DMS153 treated with DMSO at 0.1 percent for 48 hours (cell line): ENCODE data around the gene GARNL3.

Source experiments
- DNase-seq: peaks from one replicate; lab custom pipeline; 2025; ENCODE audit not compliant: unreplicated experiment; lab: John Stamatoyannopoulos, UW

Gene GARNL3

DNA sequence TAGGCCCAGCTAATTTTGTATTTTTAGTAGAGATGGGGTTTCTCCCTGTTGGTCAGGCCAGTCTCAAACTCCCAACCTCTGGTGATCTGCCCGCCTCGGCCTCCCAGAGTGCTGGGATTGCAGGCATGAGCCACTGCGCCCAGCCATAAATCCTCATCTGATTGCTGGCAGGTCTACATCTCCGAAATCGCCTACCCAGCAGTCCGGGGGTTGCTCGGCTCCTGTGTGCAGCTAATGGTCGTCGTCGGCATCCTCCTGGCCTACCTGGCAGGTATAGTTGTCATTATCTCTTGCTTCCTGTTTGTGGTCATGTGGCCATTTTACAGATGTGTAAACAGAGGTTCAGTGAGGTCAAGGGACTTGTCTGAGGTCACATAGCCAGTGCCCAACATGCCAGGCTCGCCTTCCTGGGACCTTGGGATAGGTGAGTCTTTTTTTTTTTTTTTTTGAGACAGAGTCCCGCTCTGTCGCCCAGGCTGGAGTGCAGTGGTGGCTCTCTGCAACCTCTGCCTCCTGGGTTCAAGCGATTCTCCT, 135.2 kb downstream of the GARNL3 start:
- DNase-seq = no peak

DNA sequence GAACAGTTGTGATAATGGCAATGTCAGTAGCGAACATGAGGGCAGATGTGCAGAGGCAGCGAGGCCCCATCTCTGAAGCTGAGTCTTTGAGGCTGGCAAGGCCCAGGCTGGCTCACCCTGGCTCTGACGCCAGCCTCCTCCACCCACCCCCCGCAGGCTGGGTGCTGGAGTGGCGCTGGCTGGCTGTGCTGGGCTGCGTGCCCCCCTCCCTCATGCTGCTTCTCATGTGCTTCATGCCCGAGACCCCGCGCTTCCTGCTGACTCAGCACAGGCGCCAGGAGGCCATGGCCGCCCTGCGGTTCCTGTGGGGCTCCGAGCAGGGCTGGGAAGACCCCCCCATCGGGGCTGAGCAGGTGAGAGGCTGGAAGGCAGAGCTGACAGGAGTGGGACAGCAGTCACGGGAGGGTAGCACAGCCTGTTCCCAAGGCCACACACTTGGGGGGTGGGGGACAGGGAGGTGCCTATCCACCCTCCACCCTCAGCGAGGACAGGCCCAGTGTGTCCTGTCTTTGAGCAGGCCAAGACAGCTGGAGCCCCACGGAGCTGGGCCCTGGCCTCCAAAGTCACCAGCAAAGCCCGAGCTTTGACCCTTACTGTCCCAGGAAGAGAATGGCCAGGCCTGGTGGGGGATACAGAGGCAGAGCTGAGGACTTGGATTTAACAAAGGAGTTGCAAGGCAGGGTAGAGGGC, 138.0 kb downstream of the GARNL3 start:
- DNase-seq = no peak

DNA sequence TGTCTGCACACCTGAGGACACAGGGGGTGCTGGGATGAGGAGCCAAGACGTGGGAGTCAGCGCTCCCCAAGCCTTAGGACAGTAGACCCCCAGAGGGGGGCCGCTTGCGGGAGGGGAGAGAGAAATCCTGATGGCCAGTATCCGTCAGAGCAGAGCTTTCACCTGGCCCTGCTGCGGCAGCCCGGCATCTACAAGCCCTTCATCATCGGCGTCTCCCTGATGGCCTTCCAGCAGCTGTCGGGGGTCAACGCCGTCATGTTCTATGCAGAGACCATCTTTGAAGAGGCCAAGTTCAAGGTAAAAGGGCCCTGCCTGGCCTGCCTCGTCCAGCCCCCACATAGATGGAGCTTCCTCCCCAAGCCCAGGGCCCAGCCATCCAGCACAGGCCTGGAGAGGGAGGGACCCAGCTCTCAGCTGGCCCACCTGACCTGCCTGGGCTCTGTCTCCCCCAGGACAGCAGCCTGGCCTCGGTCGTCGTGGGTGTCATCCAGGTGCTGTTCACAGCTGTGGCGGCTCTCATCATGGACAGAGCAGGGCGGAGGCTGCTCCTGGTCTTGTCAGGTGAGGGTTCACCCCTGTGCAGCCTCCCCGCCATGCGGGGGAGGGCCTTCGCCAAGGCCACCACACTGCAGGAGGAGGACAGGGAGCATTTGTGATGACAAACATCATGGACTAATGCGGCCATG, 139.1 kb downstream of the GARNL3 start:
- DNase-seq = no peak

DNA sequence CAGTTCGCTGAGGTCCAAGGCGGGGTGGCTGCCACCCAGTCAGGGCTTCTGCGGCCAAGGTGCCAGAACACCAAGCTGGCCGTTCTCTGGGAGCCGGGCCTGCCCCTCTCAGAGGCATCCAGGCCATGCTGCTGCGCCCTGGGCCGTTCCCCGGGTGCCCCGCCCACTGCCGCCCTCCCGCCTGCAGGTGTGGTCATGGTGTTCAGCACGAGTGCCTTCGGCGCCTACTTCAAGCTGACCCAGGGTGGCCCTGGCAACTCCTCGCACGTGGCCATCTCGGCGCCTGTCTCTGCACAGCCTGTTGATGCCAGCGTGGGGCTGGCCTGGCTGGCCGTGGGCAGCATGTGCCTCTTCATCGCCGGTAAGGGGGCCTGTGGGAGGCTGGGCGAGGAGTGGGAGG, 140.1 kb downstream of the GARNL3 start:
- no peak for DNase-seq

DNA sequence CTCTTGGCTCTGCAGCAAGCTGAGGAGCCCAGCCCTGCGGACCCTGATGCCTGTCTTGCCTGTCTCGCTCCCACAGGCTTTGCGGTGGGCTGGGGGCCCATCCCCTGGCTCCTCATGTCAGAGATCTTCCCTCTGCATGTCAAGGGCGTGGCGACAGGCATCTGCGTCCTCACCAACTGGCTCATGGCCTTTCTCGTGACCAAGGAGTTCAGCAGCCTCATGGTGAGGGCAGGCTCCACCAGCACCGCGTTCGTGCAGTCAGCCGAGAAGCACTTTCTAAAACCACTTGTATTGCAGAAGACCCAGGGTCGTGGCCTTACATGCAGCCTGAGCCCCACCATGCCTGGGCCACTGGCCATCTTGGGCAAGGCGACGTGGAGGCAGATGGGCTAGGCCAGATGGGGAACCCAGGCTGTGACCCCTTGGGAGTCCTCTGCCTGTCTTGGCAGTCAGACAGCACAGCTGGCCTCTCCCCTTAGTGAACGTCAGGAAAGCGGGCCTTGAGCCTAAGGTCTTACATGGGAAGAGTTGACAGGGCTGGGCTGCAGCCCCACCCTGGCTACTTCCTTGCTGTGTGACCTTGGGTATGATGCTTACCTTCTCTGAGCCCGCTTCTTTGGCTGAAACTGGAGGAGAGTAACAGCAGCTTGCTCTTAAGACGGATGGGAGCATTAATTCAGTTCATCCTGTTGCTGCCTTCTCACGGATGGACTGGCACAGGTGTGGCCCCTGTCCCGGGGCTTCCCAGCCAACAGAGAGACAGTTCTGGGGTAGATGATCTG, 141.0 kb downstream of the GARNL3 start:
- DNase-seq = no peak

DNA sequence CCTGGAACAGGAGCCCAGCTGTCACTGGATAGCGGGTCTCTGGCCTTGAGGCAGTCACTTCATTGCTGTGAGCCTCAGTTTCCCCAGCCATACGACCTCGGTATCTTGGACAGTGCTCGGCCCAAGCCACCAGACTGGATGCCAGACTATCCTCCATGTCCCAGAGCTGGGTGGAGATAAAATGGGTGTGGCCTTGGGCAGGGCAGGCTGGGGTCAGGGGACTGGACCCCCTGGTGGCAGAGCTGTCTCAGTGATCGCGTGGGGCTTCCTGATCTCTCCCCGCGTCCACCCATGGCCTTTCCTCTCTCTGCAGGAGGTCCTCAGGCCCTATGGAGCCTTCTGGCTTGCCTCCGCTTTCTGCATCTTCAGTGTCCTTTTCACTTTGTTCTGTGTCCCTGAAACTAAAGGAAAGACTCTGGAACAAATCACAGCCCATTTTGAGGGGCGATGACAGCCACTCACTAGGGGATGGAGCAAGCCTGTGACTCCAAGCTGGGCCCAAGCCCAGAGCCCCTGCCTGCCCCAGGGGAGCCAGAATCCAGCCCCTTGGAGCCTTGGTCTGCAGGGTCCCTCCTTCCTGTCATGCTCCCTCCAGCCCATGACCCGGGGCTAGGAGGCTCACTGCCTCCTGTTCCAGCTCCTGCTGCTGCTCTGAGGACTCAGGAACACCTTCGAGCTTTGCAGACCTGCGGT, 142.4 kb downstream of the GARNL3 start:
- no peak for DNase-seq

DNA sequence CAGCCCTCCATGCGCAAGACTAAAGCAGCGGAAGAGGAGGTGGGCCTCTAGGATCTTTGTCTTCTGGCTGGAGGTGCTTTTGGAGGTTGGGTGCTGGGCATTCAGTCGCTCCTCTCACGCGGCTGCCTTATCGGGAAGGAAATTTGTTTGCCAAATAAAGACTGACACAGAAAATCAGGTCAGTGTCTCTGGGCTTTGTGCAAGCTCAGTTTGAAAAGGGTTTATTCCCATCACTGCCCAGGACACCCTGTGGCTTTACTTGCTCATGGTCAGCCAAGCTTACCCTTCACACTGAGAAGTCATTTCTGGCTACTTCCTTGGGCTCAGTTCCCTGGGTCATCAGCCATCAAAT, 142.9 kb downstream of the GARNL3 start:
- DNase-seq = no peak

DNA sequence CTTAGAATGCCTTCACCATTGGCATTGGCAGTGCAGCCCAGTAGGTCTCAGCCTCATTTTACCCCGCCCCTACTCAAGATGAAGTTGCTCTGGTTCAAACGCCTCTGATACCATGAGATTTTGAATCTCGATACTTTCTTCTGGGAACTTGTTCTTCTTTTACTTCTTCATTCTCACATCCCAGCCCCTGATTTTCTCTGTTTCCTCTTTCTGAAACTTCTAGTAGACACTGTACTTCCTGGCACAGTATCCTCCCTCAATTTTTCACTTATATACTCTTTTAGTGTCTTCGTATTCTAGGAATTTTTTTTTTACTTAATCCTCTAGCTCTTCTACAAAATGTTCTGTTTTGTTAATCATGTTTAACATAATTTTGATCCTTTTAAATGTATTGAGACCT, 146.5 kb downstream of the GARNL3 start:
- DNase-seq = no peak

DNA sequence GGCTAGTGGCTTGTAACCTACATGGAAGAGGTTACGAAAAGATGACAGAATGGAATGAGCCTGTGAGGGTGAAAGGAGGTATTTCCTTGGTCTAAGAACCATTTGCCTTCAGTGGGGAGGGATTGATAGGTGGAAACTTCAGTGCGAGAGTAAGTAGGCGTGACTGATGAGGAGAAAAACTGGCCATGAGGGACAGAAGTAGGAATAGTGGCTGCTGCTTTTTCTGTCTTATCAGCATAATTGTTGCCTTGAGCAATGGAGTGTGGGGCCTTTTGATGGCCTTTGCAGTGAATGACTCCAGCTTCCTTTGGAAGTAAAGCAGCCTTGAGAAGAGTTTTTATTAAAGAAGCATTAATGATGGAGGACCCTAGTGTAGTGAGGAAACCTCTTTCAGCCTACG, 150.6 kb downstream of the GARNL3 start:
- no peak for DNase-seq

DNA sequence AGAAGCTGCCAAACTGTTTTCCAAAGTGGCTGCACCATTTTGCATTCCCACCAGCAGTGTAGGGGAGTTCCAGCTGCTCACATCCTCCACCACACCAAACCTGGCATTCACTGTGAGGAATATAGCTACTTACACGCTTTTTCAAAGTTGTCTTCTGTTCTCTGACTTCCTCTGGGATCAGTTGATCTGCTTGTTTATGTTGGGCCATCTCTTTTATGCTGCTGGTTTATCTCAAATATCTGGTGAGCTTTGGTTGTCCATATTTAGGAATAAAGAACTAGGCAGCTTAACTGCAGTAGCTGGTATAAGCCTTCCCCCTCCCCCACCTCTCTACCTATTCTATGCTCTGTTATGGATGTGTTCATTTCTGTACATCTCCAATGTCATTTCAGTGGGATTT, 151.1 kb downstream of the GARNL3 start:
- DNase-seq = no peak

DNA sequence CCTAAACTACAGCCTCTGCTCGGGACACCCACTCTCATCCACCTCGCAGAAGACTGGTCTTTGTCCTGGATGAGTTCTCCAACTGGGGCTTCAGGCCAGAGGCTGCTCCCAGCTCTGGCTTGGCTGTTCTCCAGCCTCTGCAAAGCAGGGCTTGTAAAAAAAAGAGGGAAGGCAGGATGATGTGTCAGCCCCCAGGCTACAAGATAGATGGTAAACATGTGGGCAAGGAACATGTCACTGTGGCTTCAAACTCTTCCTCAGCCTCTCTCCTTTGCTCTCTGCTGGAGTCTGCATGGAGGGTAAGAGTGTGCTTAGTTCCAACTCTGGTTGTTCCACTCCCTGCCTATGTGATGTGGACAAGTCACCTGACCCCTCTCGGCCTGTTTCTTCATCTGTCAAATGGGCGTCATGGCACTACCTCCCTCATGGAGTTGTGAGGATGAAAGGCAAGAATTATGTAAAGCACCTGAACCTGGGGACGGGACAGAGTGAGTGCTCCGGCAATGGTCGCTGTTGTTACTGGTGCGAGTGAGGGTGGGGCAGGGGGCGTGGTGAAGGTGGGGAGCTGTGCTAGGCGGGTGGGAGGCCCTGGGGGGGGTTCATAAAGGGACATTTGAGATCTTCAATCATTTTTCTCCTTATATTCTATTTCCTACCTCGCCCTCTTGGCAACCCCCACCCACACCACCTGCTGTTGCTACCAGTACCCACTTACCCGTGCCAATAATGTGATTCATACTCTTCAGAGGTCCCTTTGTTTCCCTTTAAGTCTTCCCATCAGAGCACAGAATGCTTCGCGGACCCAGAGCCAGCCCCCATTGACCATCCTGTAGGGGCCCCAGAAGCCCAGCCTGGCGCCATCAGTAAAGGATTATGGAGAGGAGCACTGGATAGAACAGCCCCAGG, 152.8 kb downstream of the GARNL3 start:
- DNase-seq = no peak

DNA sequence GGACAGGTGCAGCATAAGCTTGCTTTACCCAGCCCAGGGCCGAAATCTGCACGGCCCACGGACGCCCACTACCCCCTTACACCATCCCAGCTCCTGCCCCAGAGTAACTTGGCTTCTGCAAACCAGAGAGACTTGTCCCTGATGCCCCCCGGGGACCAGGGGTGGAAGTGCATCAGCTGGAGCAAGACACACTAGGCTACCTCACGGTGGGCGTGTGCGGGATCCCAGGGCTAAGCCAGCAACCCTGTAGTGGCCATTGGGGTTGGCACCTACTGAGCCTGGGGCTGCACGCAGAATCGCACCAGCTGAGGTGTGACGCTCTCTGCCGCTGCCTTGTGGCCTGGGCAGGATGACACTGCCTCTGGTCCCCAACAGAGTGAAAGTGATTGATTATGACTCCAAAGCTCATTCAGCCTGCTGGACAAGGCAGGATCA, 153.5 kb downstream of the GARNL3 start:
- DNase-seq = no peak

DNA sequence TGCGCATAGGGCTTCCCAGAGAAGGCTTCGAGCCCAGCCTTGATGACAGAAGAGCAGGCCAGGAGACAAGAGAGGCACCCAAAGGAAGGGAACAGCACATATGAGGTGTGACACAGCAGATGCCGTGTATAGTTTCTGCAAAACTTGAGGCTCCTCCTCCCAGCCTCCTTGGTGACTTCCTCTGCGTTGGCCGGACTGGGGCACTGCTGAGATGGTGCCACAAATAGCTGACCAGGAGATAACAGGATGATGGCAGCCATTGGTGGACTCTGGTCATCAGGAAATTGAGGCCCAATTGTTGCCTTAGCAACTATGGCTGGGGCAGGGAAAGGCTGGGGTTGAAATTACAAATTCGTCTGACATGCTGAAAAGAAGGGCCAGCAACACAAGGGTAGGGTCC, 154.8 kb downstream of the GARNL3 start:
- no peak for DNase-seq

DNA sequence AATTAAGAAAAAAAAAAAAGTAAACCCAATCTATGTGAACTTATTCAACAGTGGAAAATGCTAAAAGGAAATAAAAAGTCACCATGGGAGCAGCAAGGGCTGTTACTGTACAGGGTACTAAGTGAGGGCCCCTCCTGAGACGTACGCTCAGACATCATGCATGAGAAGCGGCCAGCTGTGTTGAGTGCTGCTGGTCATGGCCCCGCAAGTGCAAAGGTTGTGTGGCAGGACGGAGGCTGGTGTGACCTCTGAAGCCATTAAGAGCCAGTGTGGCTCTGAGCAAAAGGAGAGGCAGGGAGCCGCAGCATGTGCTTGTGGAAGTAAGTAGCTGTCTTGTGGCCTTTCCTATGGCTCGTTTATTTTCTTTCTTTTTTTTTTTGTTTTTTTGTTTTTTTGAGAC, 156.5 kb downstream of the GARNL3 start:
- no peak for DNase-seq

DNA sequence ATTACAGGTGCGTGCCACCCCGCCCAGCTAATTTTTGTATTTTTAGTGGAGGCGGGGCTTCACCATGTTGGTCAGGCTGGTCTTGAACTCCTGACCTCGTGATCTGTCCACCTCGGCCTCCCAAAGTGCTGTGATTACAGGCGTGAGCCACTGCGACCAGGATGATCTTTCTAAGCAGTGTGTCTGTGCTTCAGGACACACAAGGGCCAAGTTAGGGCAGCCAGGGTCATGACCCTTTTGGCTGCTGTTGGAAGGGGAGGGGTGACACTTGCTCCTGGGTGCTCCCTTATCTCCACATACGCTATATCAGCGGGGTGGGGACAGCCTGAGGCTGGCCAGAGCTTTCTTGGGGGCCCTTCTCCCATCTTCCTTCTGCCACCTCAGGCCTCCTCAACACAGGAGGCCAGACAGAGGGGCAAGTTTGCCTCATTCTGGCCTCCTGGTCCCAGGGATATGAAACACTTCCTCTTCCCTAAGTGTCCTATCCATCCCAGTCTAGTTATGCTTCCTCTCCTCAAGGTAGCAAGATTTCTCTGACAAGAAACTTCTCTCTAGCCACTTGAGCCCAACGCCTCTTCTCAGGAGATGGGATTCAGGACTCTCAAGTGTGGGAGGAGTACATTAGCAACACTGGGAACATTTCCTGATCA, 157.7 kb downstream of the GARNL3 start:
- no peak for DNase-seq

DNA sequence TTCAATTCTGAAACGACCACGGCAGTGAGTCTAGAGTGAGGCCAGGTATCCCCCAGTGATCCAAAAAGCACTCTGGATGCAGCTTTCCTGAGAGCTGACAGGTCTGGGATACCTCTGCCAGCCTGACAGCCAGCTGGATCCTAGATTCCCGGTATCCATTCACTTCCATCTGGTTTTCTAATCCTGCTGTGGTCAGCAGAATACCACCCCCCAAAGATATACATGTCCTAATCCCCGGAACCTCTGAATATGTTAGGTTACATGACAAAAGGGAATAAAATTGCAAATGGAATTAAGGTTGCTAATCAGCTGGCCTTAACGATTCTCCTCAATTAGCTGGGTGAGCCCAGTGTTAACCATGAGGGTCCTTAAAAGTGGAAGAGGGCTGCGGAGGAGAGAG, 158.2 kb downstream of the GARNL3 start:
- DNase-seq = no peak

DNA sequence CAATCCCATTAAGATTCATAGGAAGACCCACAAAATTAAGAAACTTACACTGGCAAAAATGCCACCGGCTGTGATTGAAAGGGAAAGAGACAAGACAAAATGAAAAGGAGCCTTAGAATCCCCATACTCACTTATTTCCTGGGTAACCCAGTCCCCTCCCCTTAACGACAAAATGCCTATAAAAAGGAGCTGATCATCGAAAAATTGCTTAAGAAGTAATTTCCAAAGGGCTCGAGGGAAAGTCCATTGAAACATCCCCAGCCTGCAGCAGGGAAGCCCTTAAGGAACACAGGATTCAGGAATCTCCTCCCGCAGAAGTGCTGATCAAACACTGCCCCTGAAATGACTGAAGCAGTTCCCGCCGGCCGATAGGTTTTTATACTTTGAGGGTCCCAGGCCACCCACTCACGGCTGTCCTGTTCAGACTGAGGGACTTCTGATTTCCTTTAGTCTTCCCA, 158.9 kb downstream of the GARNL3 start:
- peak; percentile 22 for DNase-seq

DNA sequence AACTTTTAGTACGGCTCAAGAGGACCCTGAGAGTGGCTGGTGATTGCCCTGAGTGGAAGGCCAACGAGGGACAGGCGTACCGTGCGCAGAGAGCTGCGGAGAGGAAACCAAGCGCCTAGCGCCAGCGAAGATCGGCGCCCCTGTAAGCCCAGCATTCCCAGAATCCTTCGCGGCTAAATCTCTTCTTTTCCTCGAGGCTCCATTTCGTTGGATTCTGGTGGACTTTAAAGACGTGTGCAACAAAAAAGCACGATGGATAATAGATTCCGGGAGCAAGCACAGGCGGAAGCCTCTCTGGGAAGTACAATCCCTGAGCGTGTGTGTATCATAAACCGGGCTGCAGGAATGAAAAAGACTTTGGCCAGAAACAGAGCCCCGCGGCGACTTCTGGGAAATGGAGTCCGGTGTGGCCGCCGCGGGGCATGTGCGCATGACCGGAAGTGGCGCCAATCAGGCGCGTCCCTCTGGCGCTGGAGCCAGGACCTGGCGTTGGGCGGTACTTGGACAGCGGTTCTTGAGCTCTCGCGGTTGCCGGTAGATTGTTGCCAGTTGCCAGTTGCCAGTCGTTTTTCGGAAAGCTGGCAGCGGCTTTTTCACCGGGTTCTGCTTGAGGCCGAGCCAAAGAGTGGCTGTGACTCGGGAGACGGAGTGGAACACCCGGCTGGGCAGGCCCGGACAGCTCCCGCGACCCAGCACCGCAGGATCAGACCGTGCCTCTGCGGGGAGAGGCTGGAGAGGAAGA, 159.5 kb downstream of the GARNL3 start, which contains the start of gene ZNF79:
Gene ZNF79, plus strand, starts transcription at position 449 of the 742 bp plus-strand sequence. CDS start 406 bp downstream, outside the sequence.
- peak; percentile 88 for DNase-seq

DNA sequence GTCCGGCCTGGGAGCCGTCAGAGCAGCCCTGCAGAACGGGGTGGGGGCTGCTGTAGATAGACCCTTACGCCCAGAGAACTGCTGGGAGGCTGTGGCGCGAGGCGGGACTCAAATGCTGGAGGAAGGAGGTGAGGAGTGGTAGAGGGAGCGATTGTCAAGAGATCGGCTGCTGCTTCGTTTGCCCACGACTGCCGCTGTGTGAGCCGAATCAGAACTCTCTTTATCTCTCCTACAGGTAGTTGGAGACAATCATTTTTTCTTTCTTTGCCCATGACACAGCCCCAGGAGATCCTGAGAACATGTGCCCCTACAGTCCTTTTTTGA, 160.1 kb downstream of the GARNL3 start:
- DNase-seq = no peak
